GM18951 (cell line): ENCODE measurements around the gene GPR78.

ENCODE experiments used
- POLR2A ChIP-seq: IDR thresholded peaks from 4 replicates; pipeline ENCODE4 v1.6.1; 2011; ENCODE audit warnings: mild to moderate bottlenecking; ENCODE audit not compliant: insufficient read length, insufficient read depth; ENCODE audit errors: extremely low read depth
- in situ Hi-C: fragments of 300-500 bp; cut with MboI; formaldehyde crosslinking; loops from one replicate; pipeline ENCODE4 v1.12.0; 2022; ENCODE audit warnings: low sequenced_read_pairs, mixed read lengths, inconsistent platforms; ENCODE audit not compliant: unreplicated experiment

GPR78 gene

GRCh38 chr4:8549352-8549931 lies 30.8 kb upstream of the GPR78 start:
- no peak for TF ChIP-seq POLR2A
- in situ Hi-C loops: loop anchor here (10.0 kb wide), 1 partner anchor 75 kb away; no protein-coding TSS in a partner anchor

- no peak for TF ChIP-seq POLR2A
- in situ Hi-C loops: no loop called here
These were observed 29.5 kb upstream of the GPR78 start for GRCh38 chr4:8550691-8551090.

DNA sequence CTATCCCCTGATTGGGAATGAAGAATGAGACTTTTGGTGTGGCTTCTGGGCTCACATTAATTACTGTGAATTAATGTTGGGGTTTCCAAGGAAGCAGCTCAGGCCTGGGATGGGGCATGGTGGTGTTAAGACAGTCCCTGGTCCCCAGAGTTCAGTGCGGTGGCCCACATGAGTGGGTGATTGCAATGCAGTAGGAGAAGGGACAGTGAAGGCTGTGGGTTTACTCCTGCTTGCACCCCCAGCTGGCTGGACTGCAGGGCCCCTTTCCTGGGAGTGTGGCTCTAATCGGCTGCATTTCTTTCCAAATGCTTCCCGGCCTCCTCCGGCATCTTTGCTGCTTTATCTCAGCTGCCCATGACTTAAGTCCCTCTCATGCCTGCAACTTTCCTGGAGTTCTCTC lies 28.2 kb upstream of the GPR78 start:
- in situ Hi-C loops: no loop called here
- no peak for TF ChIP-seq POLR2A

- in situ Hi-C loops: no loop called here
- TF ChIP-seq POLR2A: no peak
These were observed 27.5 kb upstream of the GPR78 start for GRCh38 chr4:8552581-8553205.

DNA sequence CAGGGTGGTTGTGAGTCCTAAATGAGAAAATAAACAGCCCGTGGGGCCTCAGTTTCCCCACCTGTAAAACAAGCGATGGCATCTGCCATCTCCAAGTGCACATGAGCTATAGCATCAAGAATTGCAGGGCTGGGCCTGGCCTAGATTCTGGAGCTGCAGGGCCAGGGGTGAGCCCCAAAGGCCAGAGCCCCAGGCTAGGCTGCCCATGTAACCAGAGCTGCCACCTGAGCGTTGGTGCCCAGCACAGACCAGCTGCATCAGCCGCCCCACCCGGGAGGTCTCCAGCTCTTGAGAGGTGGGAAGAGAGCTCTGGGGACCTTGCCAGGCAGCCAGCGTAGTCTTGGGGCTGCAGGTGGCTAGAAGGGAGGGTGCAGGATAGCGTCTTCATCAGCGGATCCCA lies 27.0 kb upstream of the GPR78 start:
- no peak for TF ChIP-seq POLR2A
- in situ Hi-C loops: no loop called here

GRCh38 chr4:8553991-8554405 lies 26.2 kb upstream of the GPR78 start:
- in situ Hi-C loops: no loop called here
- TF ChIP-seq POLR2A: no peak

DNA sequence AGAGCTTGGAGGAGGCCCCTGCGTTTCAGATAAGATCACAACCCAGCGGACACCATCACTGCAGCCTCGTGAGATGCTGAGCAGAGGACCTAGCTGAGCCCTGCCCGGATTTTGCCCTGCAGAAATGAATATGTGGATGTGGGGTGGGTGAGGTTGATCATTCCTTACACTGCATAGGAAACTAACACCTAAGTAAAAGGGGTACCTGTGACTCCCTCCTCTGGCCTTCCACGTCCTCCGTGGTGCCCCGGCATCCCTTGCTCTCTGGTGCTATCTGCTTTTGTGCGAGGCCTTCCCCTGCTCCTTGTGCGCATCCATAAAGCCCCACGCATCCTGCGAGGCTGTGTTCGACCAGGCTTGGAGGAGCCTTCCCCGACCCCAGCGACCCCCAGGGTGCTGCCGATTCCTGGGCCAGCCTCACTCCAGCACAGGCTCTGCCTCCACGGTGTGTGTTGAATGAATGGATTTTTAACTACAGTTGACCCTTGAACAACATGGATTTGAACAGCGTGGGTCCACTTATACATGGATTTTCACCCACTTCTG lies 25.6 kb upstream of the GPR78 start:
- no peak for TF ChIP-seq POLR2A
- in situ Hi-C loops: no loop called here

DNA sequence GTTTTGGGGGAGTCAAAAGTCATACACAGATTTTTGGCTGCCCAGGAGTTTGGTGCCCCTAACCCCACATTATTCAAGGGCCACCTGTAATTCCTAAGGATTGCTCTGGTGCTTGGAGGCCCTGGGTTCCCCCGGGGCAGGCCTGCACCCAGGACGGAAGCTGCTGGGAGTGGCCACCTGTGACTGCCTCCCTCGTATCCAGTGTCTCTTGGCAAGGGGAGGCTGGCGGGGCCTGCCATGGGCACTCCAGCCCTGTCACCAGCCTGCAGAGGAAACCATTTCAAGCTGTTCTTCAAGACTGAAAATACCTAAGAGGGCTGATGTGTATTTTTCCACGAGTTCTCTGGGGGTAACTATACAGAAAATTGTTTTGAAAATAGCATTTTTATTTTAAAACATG lies 24.5 kb upstream of the GPR78 start:
- TF ChIP-seq POLR2A: no peak
- in situ Hi-C loops: no loop called here

DNA sequence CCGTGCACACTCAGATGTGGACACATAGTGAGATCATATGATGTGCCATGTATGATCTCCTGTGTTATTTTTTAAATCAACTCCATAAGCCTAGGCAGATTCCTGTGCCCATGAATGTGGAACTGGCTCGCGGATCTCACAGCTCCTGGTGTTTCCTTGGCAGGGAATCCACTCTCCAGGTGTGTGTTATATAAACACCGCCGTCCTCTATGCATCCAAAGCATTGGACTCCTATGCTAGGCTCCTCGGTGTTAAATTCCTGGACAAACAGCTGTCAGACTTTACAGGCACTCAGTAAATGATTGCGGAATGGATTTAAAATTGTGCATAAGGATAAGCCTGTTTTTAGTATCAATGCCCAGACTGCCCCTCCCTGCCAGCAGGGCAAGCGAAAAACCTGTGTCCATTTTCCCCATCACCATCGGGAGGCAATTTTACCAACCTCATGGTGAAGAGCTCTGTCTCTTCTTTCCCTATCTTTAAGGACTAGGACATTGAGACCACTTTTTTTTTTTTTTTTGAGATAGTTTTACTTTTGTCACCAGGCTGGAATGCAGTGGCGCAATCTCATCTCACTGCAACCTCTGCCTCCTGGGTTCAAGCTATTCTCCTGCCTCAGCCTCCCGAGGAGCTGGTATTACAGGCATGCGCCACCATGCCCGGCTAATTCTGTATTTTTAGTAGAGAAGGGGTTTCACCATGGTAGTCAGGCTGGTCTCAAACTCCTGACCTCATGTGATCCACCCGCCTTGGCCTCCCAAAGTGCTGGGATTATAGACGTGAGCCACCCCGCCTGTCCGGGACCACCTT lies 23.6 kb upstream of the GPR78 start:
- TF ChIP-seq POLR2A: no peak
- in situ Hi-C loops: no loop called here

- in situ Hi-C loops: no loop called here
These were observed 22.8 kb upstream of the GPR78 start for GRCh38 chr4:8557151-8558076.

DNA sequence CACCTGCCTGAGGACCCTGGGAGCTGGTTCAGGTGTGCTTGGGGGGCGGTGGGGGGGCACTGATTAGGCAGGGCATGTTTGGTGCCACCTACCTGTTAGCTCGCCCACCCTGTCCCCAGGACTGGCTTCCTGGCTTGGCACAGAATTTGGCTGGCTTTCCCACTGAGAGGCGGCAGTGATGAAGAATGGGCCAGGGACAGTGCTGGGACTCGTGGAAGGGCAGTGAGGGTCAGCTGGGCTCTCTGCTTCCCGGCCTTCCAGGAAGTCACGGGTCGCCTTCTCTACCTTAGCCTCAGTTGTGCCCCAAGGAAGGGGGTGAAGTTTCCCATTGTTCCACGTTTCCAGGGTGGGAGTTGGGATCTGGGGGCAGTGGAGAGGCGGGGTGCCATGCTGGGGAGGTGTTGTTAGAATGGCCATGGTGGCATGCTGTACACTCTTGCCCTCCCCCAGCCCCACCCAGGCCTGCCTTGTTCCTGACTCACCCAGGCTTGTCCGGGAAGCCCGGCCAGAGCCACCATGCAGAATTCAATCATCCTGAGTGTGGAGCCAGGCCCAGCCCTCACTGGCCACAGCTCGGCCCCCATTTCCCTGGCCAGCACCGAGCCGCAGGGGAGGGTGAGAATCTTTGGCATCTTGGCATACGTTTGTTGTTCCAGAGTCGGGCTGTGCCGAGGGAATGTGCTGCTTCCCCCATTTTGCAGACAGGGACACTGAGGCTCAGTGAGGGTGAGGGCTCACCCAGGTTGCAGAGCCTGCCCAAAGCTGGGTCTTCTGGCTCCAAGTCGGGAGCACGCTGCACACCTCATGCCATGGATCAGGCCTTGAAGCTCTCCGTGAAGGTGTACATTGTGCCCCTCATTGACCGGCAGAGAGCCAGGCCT lies 21.9 kb upstream of the GPR78 start:
- in situ Hi-C loops: no loop called here
- TF ChIP-seq POLR2A: no peak

More at GRCh38 chr4:8557151-8558076, 22.8 kb upstream of the GPR78 start:
- TF ChIP-seq POLR2A: no peak

GRCh38 chr4:8559011-8559410 lies 21.2 kb upstream of the GPR78 start:
- no peak for TF ChIP-seq POLR2A
- in situ Hi-C loops: no loop called here
